WI38 (cell line): ENCODE results near the gene LRRC72.

Experiments
- H3K4me3 ChIP-seq: 2 replicates; pipeline ENCODE4 v1.5.1; 2011; ENCODE audit warnings: low read depth, mild to moderate bottlenecking, control low read depth, low read length
- CTCF ChIP-seq: IDR thresholded peaks from 2 replicates; pipeline ENCODE4 v1.5.1; 2012; ENCODE audit warnings: low read depth, mild to moderate bottlenecking, control low read depth, low read length

The LRRC72 gene

DNA sequence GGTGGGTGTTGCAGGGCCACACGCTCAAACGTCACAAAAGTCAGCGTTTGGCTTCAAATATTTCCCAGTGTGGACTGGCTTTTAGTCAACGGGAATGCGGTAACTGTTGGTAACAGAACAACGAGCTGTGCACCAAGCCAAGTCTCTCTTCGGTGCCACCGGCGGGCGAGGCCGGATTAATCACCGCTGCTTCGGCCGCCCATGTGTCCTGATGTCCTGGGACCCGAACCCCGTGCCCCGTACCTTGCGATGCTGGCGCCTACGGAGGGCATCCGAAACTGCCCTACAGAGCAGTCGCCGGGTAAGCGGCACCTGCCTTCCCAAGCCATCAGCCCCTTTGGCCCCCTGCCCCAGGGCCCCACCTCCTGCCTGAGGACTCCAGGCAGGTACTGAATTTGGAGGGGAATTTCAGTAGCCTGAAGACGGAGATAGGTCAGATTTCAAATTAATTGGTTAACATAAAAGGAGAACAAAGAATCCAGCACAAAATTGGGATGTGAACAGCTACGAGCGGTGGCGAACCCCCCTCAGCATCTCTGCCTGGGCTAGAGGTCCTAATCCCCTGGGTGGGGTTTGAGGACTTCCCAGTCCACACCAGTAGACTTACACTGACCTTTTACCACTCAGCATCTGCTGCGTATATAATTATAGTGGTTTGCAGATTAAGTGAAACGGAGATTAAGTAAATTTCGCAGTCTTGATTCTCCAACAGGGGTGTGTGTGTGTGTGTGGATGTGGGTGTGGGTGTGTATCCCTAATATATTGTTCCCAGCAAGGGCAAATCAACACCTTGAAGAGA is at the start of gene LRRC72:
LRRC72 (plus strand) TSS at position 84 of the 799 bp plus-strand sequence; CDS start at position 212, 128 bp downstream.
- no peak for TF ChIP-seq CTCF
- no peak within 1 kb of the TSS for H3K4me3 ChIP-seq

GRCh38 chr7:16479161-16479560 is 47.5 kb upstream of the LRRC72 start:
- no peak overlapping the region for H3K4me3 ChIP-seq
- TF ChIP-seq CTCF: no peak

DNA sequence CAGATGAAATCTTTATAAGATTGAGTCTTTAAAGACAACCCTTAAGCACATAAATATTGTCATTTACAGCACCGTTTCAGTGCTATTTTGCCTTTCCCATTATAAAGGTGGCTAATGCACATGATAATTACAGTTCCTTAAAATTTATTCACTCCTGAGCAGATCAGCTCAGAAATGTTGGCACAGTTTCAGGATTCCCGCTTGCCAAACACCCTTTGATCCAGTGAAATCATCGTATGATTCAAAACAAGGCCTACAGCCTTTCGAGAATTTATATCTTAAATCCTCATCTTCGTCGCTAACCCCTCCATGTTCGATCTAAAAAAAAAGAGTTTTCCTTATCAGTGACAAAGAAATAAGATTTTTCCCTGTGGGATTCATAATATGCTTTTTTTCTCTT is 47.0 kb upstream of the LRRC72 start:
- no peak for TF ChIP-seq CTCF
- no peak overlapping the region for H3K4me3 ChIP-seq

DNA sequence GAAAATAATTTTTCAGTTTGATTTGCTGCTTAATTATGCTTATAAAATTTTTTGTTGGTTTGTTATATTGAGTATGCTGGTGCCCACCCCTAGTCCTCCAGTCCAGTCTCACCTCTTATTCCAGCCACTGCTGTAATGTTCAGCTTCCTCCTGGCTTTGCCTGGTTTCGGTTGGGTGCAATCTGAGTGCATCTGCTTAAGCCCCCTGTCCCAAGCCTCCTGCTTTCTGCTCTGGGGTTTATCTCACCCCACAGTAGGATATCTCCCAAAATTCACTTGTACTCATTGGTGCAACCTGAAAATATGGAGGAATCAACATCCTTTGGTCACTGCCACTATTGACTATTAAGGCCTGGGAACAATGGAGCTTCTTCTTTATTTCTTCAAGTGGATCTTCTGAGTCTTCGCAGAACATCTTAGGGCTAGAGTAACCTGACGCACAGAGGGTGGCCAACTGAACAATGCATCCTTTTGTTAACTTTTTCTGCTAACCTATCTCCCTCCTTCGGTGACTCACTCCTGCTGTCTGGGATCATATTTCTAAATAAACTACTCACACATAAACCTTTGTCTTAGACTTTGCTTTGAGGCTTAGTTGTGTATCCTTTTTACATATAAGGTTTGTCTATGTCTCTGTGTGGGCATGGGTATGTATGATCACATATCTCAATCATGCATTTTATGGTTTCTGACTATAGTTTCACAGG is 42.0 kb upstream of the LRRC72 start:
- no peak overlapping the region for H3K4me3 ChIP-seq
- TF ChIP-seq CTCF: no peak

DNA sequence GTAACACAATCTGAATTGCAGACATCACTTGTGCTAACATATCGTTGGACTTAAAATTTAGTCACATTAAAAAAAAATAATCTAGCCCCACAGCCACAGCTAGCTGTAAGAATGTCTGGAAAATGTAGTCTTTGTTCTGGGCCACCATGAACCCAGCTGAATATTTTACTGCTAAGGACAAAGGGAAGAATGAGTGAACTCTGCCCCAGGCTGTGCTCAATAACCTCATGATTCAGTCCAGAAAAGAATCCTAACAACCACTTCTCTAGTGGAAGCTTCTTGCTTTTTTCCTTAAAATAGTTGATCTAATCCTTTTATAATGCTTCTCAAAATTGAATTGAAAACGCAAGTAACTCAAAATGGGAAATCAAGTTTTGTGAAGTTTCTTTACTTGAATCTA is 35.5 kb upstream of the LRRC72 start:
- TF ChIP-seq CTCF: no peak
- H3K4me3 ChIP-seq: no peak overlapping the region

- H3K4me3 ChIP-seq: no peak overlapping the region
- TF ChIP-seq CTCF: no peak
Observed at GRCh38 chr7:16492513-16493062, 34.0 kb upstream of the LRRC72 start.

DNA sequence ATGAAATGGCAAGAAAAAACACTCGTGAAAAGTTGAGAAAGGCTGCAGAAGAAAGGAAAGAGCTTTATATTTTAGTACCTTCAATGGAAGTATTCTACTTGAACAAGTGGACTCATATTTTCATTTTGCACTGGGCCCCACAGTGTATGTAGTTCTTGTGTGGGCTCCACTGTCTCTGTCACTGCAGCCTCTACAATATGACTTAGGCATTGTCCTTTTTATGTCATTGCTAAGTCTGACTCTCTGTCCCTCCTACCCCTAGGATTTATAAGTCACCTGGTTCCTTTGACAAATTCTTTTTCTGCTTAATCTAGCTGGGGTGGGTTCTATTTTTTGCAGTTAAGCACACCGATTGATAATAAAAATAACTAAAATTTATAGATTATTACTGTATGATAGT is 33.4 kb upstream of the LRRC72 start:
- H3K4me3 ChIP-seq: no peak overlapping the region
- no peak for TF ChIP-seq CTCF
